GM19099 (cell line): ENCODE measurements around the gene VAPB.

Experiments used
- POLR2A ChIP-seq: IDR thresholded peaks from 3 replicates; pipeline ENCODE4 v1.6.1; 2011; ENCODE audit warnings: low read depth; ENCODE audit not compliant: insufficient read length; ENCODE audit errors: extremely low read depth

The VAPB gene

GRCh38 chr20:58472273-58473018 is 83.4 kb downstream of the VAPB start:
- no peak for TF ChIP-seq POLR2A

- TF ChIP-seq POLR2A: no peak
Measured at GRCh38 chr20:58473453-58474425, 84.7 kb downstream of the VAPB start.

GRCh38 chr20:58475466-58475865 is 86.4 kb downstream of the VAPB start:
- no peak for TF ChIP-seq POLR2A

- no peak for TF ChIP-seq POLR2A
Measured at GRCh38 chr20:58478141-58478805, 89.2 kb downstream of the VAPB start.

DNA sequence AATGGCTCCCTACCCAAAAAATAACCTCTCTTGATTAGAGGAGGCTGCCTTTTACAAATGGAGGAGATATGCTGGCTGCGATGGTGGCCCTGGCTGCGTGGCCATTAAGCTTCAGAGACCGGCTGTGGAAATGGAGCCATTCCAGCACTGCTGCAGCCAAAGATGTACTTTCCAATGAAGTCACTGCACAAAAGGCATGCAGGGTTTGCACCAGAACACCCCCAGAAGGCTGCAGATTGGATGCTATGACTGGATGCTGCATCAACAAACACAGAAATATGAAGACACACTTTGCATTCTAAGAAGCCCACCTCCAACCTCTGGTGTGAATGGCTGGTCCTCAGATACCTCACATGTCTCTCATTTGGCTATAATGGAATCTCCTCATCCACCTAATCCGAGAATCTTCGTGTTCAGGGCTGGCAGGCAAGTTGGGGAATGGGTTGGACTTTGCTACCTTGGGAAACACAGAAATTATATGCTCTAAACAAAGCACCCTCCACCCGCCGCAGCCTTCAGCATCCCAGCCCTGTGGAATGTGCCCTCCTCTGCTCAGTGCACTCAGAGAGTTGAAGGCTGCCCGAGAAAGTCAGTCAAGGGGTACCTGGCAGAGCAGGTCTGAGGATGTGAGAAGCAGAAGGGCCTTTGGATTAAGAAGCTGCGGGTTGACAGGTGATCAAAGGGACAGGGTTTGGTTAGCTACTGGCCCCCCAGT is 90.9 kb downstream of the VAPB start:
- no peak for TF ChIP-seq POLR2A

- no peak for TF ChIP-seq POLR2A
Measured at GRCh38 chr20:58480551-58481336, 91.7 kb downstream of the VAPB start.

GRCh38 chr20:58481481-58482021 is 92.5 kb downstream of the VAPB start:
- no peak for TF ChIP-seq POLR2A

DNA sequence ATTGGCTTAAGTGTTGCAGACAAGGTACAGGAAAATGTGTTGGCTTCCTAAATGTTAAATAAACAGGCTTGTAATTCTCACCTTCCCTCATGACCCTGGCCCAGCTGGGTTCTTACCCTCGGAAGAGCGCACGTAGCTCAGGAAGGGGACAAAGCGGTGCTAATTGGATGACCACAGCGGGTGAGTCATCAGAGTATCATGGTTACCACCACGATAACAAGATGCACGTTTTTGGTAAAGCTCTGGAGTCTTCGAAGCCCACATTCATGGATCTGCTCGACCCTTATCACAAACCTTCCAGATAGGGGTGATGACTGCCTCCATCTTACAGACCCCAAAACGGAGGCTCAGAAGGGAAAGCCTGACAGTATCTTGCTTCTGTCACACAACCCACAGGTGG is 93.4 kb downstream of the VAPB start:
- TF ChIP-seq POLR2A: no peak

DNA sequence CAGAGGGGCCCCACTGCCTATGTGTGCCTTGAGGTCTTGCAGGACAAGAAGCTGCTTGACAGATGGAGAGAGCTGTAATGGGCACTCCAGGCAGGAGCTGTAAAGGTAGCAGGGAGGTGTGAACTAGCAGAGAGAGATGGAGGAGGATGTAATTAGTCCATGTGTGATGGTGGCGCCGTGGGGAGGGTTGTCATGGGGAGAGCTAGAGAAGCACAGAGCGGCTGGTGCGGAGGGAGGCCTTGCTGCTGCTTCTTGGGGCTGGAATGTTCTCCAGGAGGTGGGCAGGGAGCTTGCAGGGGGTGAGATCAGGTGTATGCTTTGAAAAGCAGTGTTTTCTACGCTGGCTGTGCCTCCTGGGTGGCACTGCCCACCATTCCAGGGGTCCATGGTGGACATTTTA is 94.0 kb downstream of the VAPB start:
- no peak for TF ChIP-seq POLR2A

DNA sequence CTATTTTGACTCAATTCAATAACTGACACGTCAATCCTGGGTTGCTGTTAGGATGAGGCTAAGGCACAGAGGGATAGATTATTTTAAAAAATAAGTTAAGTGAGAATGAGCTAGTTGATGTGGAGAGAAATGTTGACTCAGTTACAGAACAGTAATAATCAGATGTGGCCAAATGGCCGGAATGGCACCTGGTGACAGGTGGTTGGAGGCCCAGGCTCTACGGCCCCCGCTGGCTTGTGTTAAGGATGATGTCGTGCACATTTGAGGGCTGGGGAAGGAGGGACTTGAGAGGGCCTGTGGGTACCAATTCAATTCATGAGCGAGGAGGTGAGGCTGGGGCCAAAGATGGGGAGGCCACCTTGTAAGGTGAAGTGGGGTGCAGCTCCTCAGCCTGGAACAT is 94.4 kb downstream of the VAPB start:
- TF ChIP-seq POLR2A: no peak

DNA sequence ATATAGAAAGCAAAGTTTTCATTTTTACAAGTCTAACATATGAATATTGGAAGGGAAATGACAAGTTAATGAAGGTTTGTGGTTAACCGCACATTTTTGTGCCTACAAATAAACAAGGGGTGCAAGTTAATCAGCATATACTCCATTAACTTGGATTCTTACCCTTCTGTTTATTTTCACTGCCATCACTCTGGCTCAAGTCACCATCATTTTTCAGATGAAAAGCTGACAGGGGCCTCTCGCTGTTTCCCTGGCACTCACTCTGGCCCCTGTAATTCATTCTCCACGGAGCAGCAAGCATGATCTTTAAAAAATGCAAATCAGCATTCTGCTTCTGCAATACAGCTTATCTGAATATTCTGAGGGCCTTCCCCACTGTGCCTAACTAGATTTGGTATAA is 96.4 kb downstream of the VAPB start:
- no peak for TF ChIP-seq POLR2A

DNA sequence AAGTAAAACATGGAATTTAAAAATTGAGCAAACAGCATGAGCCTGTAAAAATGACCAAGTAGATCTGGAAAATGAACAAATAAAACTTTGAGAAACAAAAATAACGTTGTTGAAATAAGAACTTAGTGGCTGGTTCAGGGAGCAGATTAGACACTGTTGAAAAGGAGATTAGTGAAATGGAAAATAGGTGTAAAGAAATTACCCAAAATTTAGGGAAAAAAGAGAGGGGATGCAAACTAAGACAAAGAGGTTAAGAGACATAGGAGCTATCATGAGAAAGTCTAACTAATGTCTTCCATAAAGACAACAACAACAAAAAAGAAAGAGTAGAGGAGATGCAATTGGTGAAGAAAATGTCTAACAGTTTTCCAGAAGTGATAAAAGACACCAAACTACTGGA is 97.2 kb downstream of the VAPB start:
- no peak for TF ChIP-seq POLR2A

DNA sequence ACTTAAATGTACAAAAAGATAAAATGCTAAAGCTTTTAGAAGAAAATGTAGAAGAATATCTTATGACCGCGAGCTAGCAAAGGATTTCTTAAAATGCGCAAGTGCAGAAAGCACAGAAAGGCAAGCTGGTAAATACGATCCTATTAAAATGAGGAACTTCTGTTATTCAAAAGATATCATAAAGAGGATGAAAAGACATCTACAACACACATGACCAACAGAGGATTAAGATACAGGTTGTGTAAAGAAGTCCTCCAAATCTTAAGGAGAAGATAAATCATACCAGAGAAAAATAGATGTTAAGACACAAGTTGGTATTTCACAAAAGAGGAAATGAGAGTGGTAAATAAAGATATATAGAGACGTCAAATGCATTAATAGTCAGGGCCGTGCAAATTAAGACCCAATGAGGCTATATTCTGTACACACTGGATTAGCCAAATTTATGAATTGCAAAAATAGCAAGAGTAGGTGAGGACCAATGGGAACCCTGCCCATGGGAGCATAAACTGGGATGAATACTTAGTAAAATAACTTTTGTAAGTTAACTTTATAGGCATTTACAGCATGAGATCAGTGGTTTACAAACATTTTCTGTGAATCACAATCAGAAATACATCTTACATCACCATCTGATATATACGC is 103.2 kb downstream of the VAPB start:
- TF ChIP-seq POLR2A: no peak
